KMS-11 (cell line): ENCODE data around the gene HHIPL1.

Experiments used
- H2AFZ ChIP-seq: fragments of 200-600 bp; sonication (generic); 2 replicates; pipeline ENCODE4 v1.6.1; 2016; ENCODE audit warnings: antibody characterized with exemption, mixed run types, low read depth
- H3K27ac ChIP-seq: fragments of 200-600 bp; sonication (generic); 2 replicates; pipeline ENCODE4 v1.6.1; 2016; ENCODE audit warnings: mild to moderate bottlenecking, mixed run types
- H3K27me3 ChIP-seq: fragments of 200-600 bp; sonication (generic); 2 replicates; pipeline ENCODE4 v1.6.1; 2017; ENCODE audit warnings: mild to moderate bottlenecking, low read depth, mixed run types, moderate library complexity; ENCODE audit not compliant: insufficient read depth
- H3K36me3 ChIP-seq: fragments of 200-600 bp; sonication (generic); 2 replicates; pipeline ENCODE4 v1.6.1; 2017; ENCODE audit warnings: mild to moderate bottlenecking, mixed run types; ENCODE audit not compliant: insufficient read depth
- H3K4me1 ChIP-seq: fragments of 200-600 bp; sonication (generic); 2 replicates; pipeline ENCODE4 v1.6.1; 2016; ENCODE audit warnings: mild to moderate bottlenecking, low read depth, mixed run types; ENCODE audit not compliant: poor library complexity, severe bottlenecking
- H3K4me2 ChIP-seq: fragments of 200-600 bp; sonication (generic); 2 replicates; pipeline ENCODE4 v1.7.0; 2016; ENCODE audit warnings: mild to moderate bottlenecking, mixed run types
- H3K4me3 ChIP-seq: fragments of 200-600 bp; sonication (generic); IDR thresholded peaks from 2 replicates; pipeline ENCODE4 v1.6.1; 2017; ENCODE audit warnings: low read depth, low read length, mixed read lengths; ENCODE audit not compliant: insufficient read depth
- H3K79me2 ChIP-seq: fragments of 200-600 bp; sonication (generic); 2 replicates; pipeline ENCODE4 v1.6.1; 2016; ENCODE audit warnings: low read depth, mixed run types; ENCODE audit not compliant: insufficient read depth
- H3K9ac ChIP-seq: fragments of 200-600 bp; sonication (generic); 2 replicates; pipeline ENCODE4 v1.6.1; 2016; ENCODE audit warnings: mild to moderate bottlenecking, mixed run types
- H4K20me1 ChIP-seq: fragments of 200-600 bp; sonication (generic); 2 replicates; pipeline ENCODE4 v1.6.1; 2016; ENCODE audit warnings: mild to moderate bottlenecking, mixed run types; ENCODE audit not compliant: insufficient read depth
- TF ChIP-seq, protein P1 (sequence below): fragments of 200-600 bp; sonication (generic); conservative IDR thresholded peaks from 2 replicates; pipeline ENCODE4 v1.6.1; 2017; ENCODE audit warnings: low read depth, mild to moderate bottlenecking, antibody characterized with exemption, low read length, moderate library complexity, mixed read lengths

Gene HHIPL1

DNA sequence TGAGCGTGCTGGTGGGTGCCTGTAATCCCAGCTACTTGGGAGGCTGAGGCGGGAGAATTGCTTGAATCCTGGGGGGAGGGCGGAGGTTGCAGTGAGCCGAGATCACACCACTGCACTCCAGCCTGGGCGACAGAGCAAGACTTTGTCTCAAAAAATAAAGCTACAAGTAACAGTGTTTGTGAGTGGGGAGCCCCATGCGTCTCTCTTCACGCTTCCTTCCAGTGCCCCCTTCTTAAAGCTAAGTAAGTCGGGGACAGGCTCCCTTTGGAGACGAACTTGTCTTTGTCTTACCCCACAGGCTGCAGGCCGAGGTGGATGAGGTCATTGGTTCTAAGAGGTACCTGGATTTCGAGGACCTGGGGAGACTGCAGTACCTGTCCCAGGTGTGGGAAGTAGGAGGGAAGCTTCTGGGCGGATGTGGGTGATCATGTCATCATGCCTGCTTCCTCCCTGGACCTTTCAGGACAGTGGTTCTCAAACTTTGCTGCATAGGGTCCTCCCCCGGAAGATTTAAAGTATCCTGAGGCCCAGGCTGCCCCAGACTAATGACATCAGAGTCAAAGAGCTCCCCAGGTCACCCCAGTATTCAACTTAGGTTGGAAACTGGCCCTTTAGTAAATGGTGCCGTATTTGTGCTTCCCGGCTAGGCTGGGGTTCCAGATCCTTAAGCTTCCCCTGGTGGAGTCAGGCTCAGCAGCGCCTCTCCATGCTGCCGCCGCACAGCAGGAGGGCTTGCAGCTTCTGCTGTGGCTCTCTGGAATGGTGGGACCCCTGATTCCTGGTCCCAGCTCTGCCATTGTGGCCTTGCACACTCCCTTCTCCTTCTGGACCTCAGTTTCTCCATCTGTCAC, 76.2 kb downstream of the HHIPL1 start:
- no peak overlapping the region for H2AFZ ChIP-seq
- no peak overlapping the region for H3K4me2 ChIP-seq
- TF ChIP-seq, protein P1, sequence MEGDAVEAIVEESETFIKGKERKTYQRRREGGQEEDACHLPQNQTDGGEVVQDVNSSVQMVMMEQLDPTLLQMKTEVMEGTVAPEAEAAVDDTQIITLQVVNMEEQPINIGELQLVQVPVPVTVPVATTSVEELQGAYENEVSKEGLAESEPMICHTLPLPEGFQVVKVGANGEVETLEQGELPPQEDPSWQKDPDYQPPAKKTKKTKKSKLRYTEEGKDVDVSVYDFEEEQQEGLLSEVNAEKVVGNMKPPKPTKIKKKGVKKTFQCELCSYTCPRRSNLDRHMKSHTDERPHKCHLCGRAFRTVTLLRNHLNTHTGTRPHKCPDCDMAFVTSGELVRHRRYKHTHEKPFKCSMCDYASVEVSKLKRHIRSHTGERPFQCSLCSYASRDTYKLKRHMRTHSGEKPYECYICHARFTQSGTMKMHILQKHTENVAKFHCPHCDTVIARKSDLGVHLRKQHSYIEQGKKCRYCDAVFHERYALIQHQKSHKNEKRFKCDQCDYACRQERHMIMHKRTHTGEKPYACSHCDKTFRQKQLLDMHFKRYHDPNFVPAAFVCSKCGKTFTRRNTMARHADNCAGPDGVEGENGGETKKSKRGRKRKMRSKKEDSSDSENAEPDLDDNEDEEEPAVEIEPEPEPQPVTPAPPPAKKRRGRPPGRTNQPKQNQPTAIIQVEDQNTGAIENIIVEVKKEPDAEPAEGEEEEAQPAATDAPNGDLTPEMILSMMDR = no peak
- H3K79me2 ChIP-seq = no peaks in the 10 kb centered on the region
- H3K4me3 ChIP-seq = no peak overlapping the region
- no peaks in the 10 kb centered on the region for H3K36me3 ChIP-seq
- H3K4me1 ChIP-seq = no peaks in the 10 kb centered on the region
- H3K27ac ChIP-seq = no peak overlapping the region
- no peaks in the 10 kb centered on the region for H4K20me1 ChIP-seq
- H3K27me3 ChIP-seq = no peaks in the 10 kb centered on the region
- no peak overlapping the region for H3K9ac ChIP-seq

DNA sequence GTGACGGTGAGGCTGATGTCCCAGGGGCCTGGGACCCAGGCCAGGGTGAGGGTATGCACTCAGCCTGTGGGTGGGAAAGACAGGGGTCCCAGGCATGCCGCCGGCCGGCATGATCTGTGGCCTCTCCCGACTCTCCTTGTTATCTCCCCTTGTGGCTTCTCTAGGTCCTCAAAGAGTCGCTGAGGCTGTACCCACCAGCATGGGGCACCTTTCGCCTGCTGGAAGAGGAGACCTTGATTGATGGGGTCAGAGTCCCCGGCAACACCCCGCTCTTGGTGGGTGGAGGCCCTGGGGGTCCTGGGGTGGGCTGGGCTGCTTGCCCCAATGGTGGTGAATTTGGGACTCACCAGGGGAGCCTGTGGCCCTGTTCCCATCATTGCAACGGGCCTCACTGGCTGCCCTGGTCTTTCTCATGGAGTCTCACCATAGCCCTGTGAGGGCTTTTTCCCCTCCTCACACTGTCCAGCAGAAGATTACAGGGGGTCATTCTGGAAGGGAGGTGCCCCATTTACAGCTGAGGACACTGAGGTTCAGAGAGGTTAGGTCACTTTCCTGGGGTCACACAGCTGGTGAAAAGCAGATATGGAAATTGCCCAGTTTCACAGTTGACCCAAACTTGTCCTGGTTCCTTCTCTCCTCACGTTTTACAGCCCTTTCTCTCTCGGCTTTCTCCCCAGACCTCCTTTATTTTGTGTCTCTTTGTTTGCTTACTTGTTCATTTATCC, 77.0 kb downstream of the HHIPL1 start:
- Histone ChIP-seq H3K27me3 (no peaks in the 10 kb centered on the region), H3K36me3 (no peaks in the 10 kb centered on the region), H2AFZ (no peak overlapping the region), H3K4me3 (no peak overlapping the region), H3K4me2 (no peak overlapping the region), H3K4me1 (no peaks in the 10 kb centered on the region), H4K20me1 (no peaks in the 10 kb centered on the region), H3K79me2 (no peaks in the 10 kb centered on the region), H3K27ac (no peak overlapping the region), H3K9ac (no peak overlapping the region)
- TF ChIP-seq, protein P1 = no peak

DNA sequence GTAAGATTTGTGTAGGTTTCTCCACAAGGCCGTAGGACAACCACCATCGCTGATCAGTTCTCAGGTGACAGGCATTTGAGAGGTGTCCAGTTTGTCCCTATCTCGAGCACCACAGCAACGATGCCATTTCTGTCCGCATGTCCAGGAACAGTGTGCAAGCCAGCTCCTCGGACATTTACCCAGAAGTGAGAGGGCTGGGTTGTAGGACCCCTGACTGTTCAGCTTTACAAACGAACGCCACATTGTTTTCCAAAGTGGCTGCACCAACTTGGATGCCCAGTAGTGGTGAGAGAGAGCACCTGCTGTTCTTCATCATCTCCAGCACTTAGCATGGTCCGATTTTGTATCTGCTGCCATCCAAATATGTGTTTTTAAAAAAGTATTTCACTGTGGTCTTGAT, 77.8 kb downstream of the HHIPL1 start:
- Histone ChIP-seq H3K4me3 (no peak overlapping the region), H3K27ac (no peak overlapping the region), H3K4me1 (no peaks in the 10 kb centered on the region), H3K36me3 (no peaks in the 10 kb centered on the region), H4K20me1 (no peaks in the 10 kb centered on the region), H3K9ac (no peak overlapping the region), H2AFZ (no peak overlapping the region), H3K79me2 (no peaks in the 10 kb centered on the region), H3K4me2 (no peak overlapping the region), H3K27me3 (no peaks in the 10 kb centered on the region)
- TF ChIP-seq, protein P1 = no peak

DNA sequence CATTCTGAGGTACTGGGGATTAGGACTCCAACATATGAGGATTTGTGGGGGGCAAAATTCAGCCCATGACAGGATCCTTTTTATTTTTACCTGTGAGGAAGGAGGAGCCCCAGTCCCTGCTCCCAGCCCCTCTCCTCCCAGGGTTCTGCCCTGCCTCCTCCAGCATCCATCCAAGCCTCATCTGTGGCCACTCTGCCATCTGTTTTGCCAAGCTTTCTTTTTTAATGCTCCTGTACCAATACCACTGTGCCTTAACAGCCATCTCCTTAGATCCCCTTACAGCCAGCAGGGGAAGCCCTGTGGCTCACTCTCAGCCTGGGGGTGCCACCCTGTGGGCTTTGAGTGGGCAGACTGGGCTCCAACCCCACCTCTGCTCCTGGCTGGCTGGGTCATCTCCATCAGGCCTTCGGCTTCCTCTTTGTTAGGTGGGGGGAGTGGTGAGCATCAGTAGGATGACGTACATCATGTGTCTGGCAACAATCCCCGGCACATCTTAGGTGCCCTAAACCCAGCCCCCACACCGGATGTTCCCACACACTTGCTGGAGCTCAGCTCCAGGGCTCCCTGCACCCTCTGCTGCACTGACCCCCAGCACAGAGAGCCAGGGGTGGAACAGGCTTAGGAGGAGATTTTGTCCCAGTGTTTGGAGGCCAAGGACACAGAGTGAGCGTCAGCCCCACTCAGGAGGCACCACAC, 79.4 kb downstream of the HHIPL1 start:
- no peak overlapping the region for H3K4me2 ChIP-seq
- H3K9ac ChIP-seq = no peak overlapping the region
- no peak overlapping the region for H3K4me3 ChIP-seq
- H3K27me3 ChIP-seq = no peaks in the 10 kb centered on the region
- TF ChIP-seq, protein P1 = no peak
- no peaks in the 10 kb centered on the region for H4K20me1 ChIP-seq
- no peaks in the 10 kb centered on the region for H3K4me1 ChIP-seq
- no peaks in the 10 kb centered on the region for H3K79me2 ChIP-seq
- H3K36me3 ChIP-seq = no peaks in the 10 kb centered on the region
- H2AFZ ChIP-seq = no peak overlapping the region
- no peak overlapping the region for H3K27ac ChIP-seq
